Esophagus squamous epithelium (tissue), 5 donors: ENCODE results near the gene SH3PXD2A. TPM values are rescaled to one million over a fixed set of nuclear protein-coding genes. Genes with fewer than 3 reads are reported as not detected.

Experiments
- DNase-seq: peaks from one replicate; lab custom pipeline; 2025; lab: John Stamatoyannopoulos, UW
- H3K27ac ChIP-seq, 4 donors: fragments of 200-600 bp; sonication (generic); one replicate each; pipeline ENCODE4 v1.5.1; 2016 to 2019; ENCODE audit warnings: mild to moderate bottlenecking in 1 of 4
- H3K27me3 ChIP-seq, 4 donors: fragments of 200-600 bp; sonication (generic); 1 replicate in 3 of 4; 2 replicates in 1 of 4; pipeline versions ENCODE4 v1.5.1 to v1.6.0; 2017 to 2021; ENCODE audit warnings: antibody characterized with exemption in 1 of 4
- H3K36me3 ChIP-seq, 3 donors: fragments of 200-600 bp; sonication (generic); one replicate each; pipeline ENCODE4 v1.5.1; 2016 to 2019
- H3K4me1 ChIP-seq, 3 donors: fragments of 200-600 bp; sonication (generic); one replicate each; pipeline ENCODE4 v1.5.1; 2017 to 2019
- H3K4me3 ChIP-seq, 4 donors: fragments of 200-600 bp; sonication (generic); 1 replicate in 3 of 4; 2 replicates in 1 of 4; pipeline ENCODE4 v1.5.1; 2016 to 2019; ENCODE audit warnings: mild to moderate bottlenecking in 2 of 4, moderate library complexity in 1 of 4
- H3K9me3 ChIP-seq, 3 donors: fragments of 200-600 bp; sonication (generic); one replicate each; pipeline ENCODE4 v1.5.1; 2016 to 2019
- CTCF ChIP-seq, 6 experiments: fragments of 450-650 bp in 4 of 6; fragments of 200-600 bp in 2 of 6; sonication (generic) in 2 of 6; IDR thresholded peaks; one replicate each; pipeline ENCODE4 v1.5.1; 2016 to 2019; ENCODE audit warnings: antibody characterized with exemption in 6 of 6, mild to moderate bottlenecking in 4 of 6, moderate library complexity in 4 of 6
- POLR2A ChIP-seq, 4 donors: fragments of 450-650 bp; IDR thresholded peaks; one replicate each; pipeline ENCODE4 v1.6.1; 2017; ENCODE audit warnings: antibody characterized with exemption in 4 of 4, mild to moderate bottlenecking in 4 of 4, moderate library complexity in 3 of 4
- WGBS, 2 donors: methylation state at CpG; one replicate each; pipeline ENCODE4 v1.1.5; 2018; 5-methylcytosine and 5-hydroxymethylcytosine counted together
- intact Hi-C: fragments of 100-400 bp; cut with DNase I; formaldehyde crosslinking; loops from one replicate; pipeline ENCODE4 v1.15.0; 2022
- total RNA-seq, 4 donors: library from RNA; depleted of rRNA; stranded (reverse); fragments of >200 nt; gene quantifications; one replicate each; pipeline ENCODE4 v1.1.0, GENCODE V29; 2016
- donor health status: DM: yes; HTN: yes; CAD: no.

The SH3PXD2A gene
- total RNA-seq, 4 donors from 2014 or later: 25.1 to 57.8 (median 42.7) TPM

- H3K27me3 ChIP-seq: peaks cover 0 to 11% (median 0%) of the 10 kb centered on the region in 4 donors
- H3K27ac ChIP-seq: no peak overlapping the region
- intact Hi-C loops: no loop called here
- no peaks in the 10 kb centered on the region for H3K9me3 ChIP-seq
- no peak for TF ChIP-seq CTCF (IDR thresholded peaks at IDR 0.05)
- TF ChIP-seq POLR2A (IDR thresholded peaks at IDR 0.05): no peak
- no peak overlapping the region for H3K4me3 ChIP-seq
- peaks cover 0 to 5% (median 0%) of the 10 kb centered on the region in 3 donors for H3K4me1 ChIP-seq
- no peaks in the 10 kb centered on the region for H3K36me3 ChIP-seq
- 79 to 83% methylated on average over 3 to 11 of the region's 12 CpGs for WGBS, 2 donors
- DNase-seq: no peak
These were observed 306.6 kb downstream of the SH3PXD2A start for GRCh38 chr10:103548581-103549348.

GRCh38 chr10:103548006-103548405 lies 307.4 kb downstream of the SH3PXD2A start:
- Histone ChIP-seq H3K4me3 (no peak overlapping the region), H3K4me1 (peaks cover 4 to 11% (median 4%) of the 10 kb centered on the region in 3 donors), H3K27me3 (peaks cover 0 to 17% (median 0%) of the 10 kb centered on the region in 4 donors), H3K9me3 (no peaks in the 10 kb centered on the region), H3K36me3 (no peaks in the 10 kb centered on the region), H3K27ac (no peak overlapping the region)
- 71 to 92% methylated on average over 3 of the region's 3 CpGs for WGBS, 2 donors
- TF ChIP-seq CTCF (IDR thresholded peaks at IDR 0.05) (no peak), POLR2A (IDR thresholded peaks at IDR 0.05) (no peak)
- intact Hi-C loops: no loop called here
- DNase-seq: no peak

GRCh38 chr10:103547391-103547946 lies 307.9 kb downstream of the SH3PXD2A start:
- peaks cover 0 to 18% (median 0%) of the 10 kb centered on the region in 4 donors for H3K27me3 ChIP-seq
- no peak overlapping the region for H3K27ac ChIP-seq
- DNase-seq: no peak
- no peaks in the 10 kb centered on the region for H3K36me3 ChIP-seq
- TF ChIP-seq CTCF (IDR thresholded peaks at IDR 0.05): no peak
- no peak for TF ChIP-seq POLR2A (IDR thresholded peaks at IDR 0.05)
- WGBS, 2 donors: 75 to 93% methylated on average over 8 to 10 of the region's 10 CpGs
- peaks cover 7 to 16% (median 10%) of the 10 kb centered on the region in 3 donors for H3K4me1 ChIP-seq
- H3K9me3 ChIP-seq: no peaks in the 10 kb centered on the region
- no peak overlapping the region for H3K4me3 ChIP-seq
- intact Hi-C loops: no loop called here

- Histone ChIP-seq H3K27me3 (peaks cover 0 to 18% (median 0%) of the 10 kb centered on the region in 4 donors), H3K27ac (no peak overlapping the region), H3K4me1 (peaks cover 7 to 18% (median 10%) of the 10 kb centered on the region in 3 donors), H3K4me3 (no peak overlapping the region), H3K9me3 (no peaks in the 10 kb centered on the region), H3K36me3 (no peaks in the 10 kb centered on the region)
- WGBS, 2 donors: 71 to 100% methylated on average over 1 of the region's 1 CpG
- intact Hi-C loops: no loop called here
- DNase-seq: no peak
- TF ChIP-seq CTCF (IDR thresholded peaks at IDR 0.05) (no peak), POLR2A (IDR thresholded peaks at IDR 0.05) (no peak)
These were observed 309.0 kb downstream of the SH3PXD2A start for GRCh38 chr10:103546401-103546800.

- no peak overlapping the region for H3K27ac ChIP-seq
- H3K4me1 ChIP-seq: peaks cover 7 to 18% (median 10%) of the 10 kb centered on the region in 3 donors
- H3K27me3 ChIP-seq: peaks cover 0 to 24% (median 0%) of the 10 kb centered on the region in 4 donors
- intact Hi-C loops: no loop called here
- no peaks in the 10 kb centered on the region for H3K9me3 ChIP-seq
- H3K4me3 ChIP-seq: no peak overlapping the region
- 78 to 89% methylated on average over 2 to 3 of the region's 4 CpGs for WGBS, 2 donors
- TF ChIP-seq CTCF (IDR thresholded peaks at IDR 0.05) (no peak), POLR2A (IDR thresholded peaks at IDR 0.05) (no peak)
- H3K36me3 ChIP-seq: no peaks in the 10 kb centered on the region
- DNase-seq: no peak
These were observed 309.6 kb downstream of the SH3PXD2A start for GRCh38 chr10:103545771-103546281.
